HL-60 (cell line): ENCODE data around the gene BRD3OS.

ENCODE experiments used
- GABPA ChIP-seq: IDR thresholded peaks from 2 replicates; pipeline ENCODE4 v1.6.1; 2012; ENCODE audit warnings: low read depth
- POLR2AphosphoS5 ChIP-seq: IDR thresholded peaks from 2 replicates; pipeline ENCODE4 v1.6.1; 2012; ENCODE audit warnings: low read depth
- SPI1 ChIP-seq: IDR thresholded peaks from 2 replicates; pipeline ENCODE4 v1.6.1; 2012; ENCODE audit warnings: low read depth, mild to moderate bottlenecking, borderline replicate concordance
- TF ChIP-seq, protein P1 (sequence below): IDR thresholded peaks from one replicate; pipeline ENCODE4 v1.5.1; 2011; ENCODE audit warnings: low read length, control low read depth, inconsistent platforms; ENCODE audit not compliant: insufficient read depth
- TF ChIP-seq, protein P2 (sequence below): IDR thresholded peaks from 2 replicates; pipeline ENCODE4 v1.6.1; 2012; ENCODE audit warnings: low read depth; ENCODE audit not compliant: insufficient replicate concordance

DNA sequence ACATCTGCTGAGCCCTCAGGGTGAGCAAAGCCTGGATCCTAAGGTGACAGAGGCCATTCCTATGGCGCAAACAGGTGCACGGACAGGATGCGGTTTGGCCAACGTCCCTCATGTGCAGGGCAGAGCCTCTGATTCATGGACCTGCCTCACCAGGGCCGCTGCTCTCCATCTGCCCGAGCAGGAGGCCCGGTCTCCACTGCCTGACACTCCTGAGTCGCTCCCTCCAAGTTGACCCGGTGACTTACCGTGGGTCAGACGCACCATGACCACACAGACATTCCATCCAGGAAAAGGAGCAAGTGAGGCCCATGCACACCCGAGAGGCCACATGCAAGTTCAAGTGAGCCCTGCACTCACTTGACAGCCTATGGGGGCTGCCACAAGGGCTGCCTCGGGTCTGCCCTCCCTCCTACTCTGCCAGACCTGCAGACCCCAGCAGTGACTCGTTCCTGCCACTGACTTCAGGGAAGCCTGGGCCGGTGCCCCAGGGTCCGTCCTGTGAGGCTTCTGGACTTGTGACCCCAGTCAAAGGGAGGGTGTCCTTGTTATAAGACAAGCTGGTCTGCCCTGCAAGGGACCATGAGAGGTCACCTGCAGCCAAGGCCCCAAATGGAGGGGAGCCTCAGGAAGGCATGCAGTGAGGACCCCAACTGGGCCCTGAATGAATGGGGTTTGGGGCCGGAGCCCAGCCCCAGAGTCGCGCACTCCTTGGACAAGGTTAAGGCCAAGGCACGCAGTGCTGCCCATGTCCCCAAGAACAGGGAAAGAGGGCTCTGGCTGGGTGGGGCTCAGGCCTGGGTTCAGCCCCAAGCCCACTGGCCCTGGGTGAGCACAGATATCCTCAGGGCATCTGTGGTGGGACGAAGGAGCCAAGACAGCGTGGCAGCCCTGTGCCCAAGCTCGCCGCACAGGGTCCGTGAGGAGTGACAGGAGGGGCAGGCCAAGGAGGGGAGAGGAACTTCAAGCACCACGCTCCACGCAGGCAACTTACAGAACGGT lies 10.1 kb downstream of the BRD3OS start:
- TF ChIP-seq, protein P1, sequence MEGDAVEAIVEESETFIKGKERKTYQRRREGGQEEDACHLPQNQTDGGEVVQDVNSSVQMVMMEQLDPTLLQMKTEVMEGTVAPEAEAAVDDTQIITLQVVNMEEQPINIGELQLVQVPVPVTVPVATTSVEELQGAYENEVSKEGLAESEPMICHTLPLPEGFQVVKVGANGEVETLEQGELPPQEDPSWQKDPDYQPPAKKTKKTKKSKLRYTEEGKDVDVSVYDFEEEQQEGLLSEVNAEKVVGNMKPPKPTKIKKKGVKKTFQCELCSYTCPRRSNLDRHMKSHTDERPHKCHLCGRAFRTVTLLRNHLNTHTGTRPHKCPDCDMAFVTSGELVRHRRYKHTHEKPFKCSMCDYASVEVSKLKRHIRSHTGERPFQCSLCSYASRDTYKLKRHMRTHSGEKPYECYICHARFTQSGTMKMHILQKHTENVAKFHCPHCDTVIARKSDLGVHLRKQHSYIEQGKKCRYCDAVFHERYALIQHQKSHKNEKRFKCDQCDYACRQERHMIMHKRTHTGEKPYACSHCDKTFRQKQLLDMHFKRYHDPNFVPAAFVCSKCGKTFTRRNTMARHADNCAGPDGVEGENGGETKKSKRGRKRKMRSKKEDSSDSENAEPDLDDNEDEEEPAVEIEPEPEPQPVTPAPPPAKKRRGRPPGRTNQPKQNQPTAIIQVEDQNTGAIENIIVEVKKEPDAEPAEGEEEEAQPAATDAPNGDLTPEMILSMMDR = no peak
- TF ChIP-seq GABPA = no peak
- TF ChIP-seq SPI1 = no peak
- TF ChIP-seq, protein P2, sequence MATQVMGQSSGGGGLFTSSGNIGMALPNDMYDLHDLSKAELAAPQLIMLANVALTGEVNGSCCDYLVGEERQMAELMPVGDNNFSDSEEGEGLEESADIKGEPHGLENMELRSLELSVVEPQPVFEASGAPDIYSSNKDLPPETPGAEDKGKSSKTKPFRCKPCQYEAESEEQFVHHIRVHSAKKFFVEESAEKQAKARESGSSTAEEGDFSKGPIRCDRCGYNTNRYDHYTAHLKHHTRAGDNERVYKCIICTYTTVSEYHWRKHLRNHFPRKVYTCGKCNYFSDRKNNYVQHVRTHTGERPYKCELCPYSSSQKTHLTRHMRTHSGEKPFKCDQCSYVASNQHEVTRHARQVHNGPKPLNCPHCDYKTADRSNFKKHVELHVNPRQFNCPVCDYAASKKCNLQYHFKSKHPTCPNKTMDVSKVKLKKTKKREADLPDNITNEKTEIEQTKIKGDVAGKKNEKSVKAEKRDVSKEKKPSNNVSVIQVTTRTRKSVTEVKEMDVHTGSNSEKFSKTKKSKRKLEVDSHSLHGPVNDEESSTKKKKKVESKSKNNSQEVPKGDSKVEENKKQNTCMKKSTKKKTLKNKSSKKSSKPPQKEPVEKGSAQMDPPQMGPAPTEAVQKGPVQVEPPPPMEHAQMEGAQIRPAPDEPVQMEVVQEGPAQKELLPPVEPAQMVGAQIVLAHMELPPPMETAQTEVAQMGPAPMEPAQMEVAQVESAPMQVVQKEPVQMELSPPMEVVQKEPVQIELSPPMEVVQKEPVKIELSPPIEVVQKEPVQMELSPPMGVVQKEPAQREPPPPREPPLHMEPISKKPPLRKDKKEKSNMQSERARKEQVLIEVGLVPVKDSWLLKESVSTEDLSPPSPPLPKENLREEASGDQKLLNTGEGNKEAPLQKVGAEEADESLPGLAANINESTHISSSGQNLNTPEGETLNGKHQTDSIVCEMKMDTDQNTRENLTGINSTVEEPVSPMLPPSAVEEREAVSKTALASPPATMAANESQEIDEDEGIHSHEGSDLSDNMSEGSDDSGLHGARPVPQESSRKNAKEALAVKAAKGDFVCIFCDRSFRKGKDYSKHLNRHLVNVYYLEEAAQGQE = no peak
- TF ChIP-seq POLR2AphosphoS5 = no peak
